ENCODE results near the gene TRUB2. TPM values are rescaled to one million over a fixed set of nuclear protein-coding genes. Genes with fewer than 3 reads are reported as not detected.
A peak's percentile ranks its signal among the peaks of the same experiment; 100 is the strongest.
"Not testable (repeated sequence)": the region's sequence is repeated elsewhere in the genome, so short reads cannot be mapped to it uniquely, and the experiment has no call there.

TRUB2 gene
- total RNA-seq, 2 experiments from 2014 or later = 18.7 to 21.0 TPM

- H3K4me1 Mint-ChIP-seq = peaks cover 4% of the 10 kb centered on the region
- H3K27me3 Mint-ChIP-seq = no peaks in the 10 kb centered on the region
- no peak for DNase-seq
- ATAC-seq (ENCODE audit: low read depth) = no peak
- H3K36me3 Mint-ChIP-seq = peaks cover 3% of the 10 kb centered on the region
- H3K9me3 Mint-ChIP-seq = no peaks in the 10 kb centered on the region
- POLR2A ChIA-PET = no interaction called here
- H3K4me3 Mint-ChIP-seq = no peak overlapping the region
- H3K27ac Mint-ChIP-seq = no peak overlapping the region
Measured at GRCh38 chr9:128358090-128358489, 35.8 kb upstream of the TRUB2 start.

DNA sequence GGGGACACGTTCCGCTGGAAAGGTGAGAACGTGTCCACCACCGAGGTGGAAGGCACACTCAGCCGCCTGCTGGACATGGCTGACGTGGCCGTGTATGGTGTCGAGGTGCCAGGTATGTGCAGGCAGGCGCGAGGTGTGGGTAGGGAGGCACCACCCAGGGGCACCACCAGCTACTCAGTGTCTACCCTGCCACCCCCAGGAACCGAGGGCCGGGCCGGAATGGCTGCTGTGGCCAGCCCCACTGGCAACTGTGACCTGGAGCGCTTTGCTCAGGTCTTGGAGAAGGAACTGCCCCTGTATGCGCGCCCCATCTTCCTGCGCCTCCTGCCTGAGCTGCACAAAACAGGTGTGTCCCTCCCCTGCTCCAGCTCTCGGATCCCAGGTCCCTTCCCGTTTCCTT lies 33.2 kb upstream of the TRUB2 start:
- POLR2A ChIA-PET = no interaction called here

DNA sequence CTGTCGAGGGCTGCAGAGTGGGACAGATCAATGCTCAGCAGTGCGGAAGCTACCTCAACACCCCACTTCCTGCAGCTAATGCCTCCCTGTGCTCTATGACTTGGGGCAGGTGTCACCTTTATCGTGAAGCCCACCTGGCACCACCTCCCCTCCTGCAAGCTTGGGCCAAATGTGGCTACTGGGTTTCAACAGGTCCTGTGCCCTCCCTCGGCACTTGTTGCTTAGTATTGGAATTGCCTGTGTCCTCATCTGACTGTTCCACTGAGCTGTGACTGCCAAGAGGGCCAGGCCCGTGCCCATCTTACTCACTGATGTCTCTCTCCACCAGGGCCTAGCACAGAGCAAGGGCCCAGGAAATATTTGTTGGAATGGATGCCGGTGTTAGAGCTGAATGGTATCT lies 27.5 kb upstream of the TRUB2 start:
- no peaks in the 10 kb centered on the region for H3K27me3 Mint-ChIP-seq
- POLR2A ChIA-PET = no interaction called here
- no peaks in the 10 kb centered on the region for H3K9me3 Mint-ChIP-seq
- DNase-seq = no peak
- H3K4me3 Mint-ChIP-seq = no peak overlapping the region
- ATAC-seq (ENCODE audit: low read depth) = no peak
- no peaks in the 10 kb centered on the region for H3K4me1 Mint-ChIP-seq
- no peak overlapping the region for H3K27ac Mint-ChIP-seq
- H3K36me3 Mint-ChIP-seq = peaks cover 5% of the 10 kb centered on the region

More for the DNA sequence above, 33.2 kb upstream of the TRUB2 start:
- no peak for DNase-seq
- no peak for ATAC-seq (ENCODE audit: low read depth)
- H3K4me1 Mint-ChIP-seq = no peaks in the 10 kb centered on the region
- H3K4me3 Mint-ChIP-seq = no peak overlapping the region
- H3K36me3 Mint-ChIP-seq = peaks cover 4% of the 10 kb centered on the region
- H3K27me3 Mint-ChIP-seq = no peaks in the 10 kb centered on the region
- no peaks in the 10 kb centered on the region for H3K9me3 Mint-ChIP-seq
- no peak overlapping the region for H3K27ac Mint-ChIP-seq

DNA sequence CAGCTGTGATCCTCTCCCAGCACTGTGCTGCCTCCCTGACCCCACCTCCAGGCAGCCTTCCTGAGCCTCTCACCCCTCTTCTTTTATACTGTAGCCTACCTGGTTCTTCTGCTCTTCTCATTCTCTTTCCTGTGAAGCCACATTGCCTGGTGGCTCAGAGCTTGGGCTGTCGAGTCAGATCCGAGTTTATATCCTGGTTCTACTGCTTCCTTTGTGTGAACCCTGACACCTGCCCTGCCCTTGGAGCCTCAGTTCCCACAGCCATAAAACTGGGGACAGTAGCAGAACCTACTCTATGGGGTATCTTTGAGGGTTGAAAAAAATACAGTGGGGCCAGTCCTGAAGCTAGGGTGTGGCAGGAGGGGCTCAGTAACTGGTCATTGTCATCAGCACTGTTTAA lies 26.9 kb upstream of the TRUB2 start:
- peak overlapping the region; percentile 14 for H3K27ac Mint-ChIP-seq
- no peaks in the 10 kb centered on the region for H3K27me3 Mint-ChIP-seq
- no peaks in the 10 kb centered on the region for H3K4me1 Mint-ChIP-seq
- DNase-seq (no peak), ATAC-seq (ENCODE audit: low read depth) (no peak)
- peaks cover 5% of the 10 kb centered on the region for H3K36me3 Mint-ChIP-seq
- H3K4me3 Mint-ChIP-seq = no peak overlapping the region
- H3K9me3 Mint-ChIP-seq = no peaks in the 10 kb centered on the region
- POLR2A ChIA-PET = no interaction called here

- no peak overlapping the region for H3K4me3 Mint-ChIP-seq
- H3K4me1 Mint-ChIP-seq = peaks cover 4% of the 10 kb centered on the region
- DNase-seq (no peak), ATAC-seq (ENCODE audit: low read depth) (no peak)
- POLR2A ChIA-PET = no interaction called here
- H3K27me3 Mint-ChIP-seq = no peaks in the 10 kb centered on the region
- H3K27ac Mint-ChIP-seq = no peak overlapping the region
- no peaks in the 10 kb centered on the region for H3K9me3 Mint-ChIP-seq
- H3K36me3 Mint-ChIP-seq = peaks cover 3% of the 10 kb centered on the region
Measured at GRCh38 chr9:128344931-128345605, 22.8 kb upstream of the TRUB2 start.

GRCh38 chr9:128343855-128344254 lies 21.6 kb upstream of the TRUB2 start:
- Mint-ChIP-seq H3K4me3 (no peak overlapping the region), H3K9me3 (no peaks in the 10 kb centered on the region), H3K27ac (no peak overlapping the region), H3K4me1 (peaks cover 4% of the 10 kb centered on the region), H3K36me3 (no peaks in the 10 kb centered on the region), H3K27me3 (no peaks in the 10 kb centered on the region)
- DNase-seq = no peak
- POLR2A ChIA-PET = no interaction called here
- no peak for ATAC-seq (ENCODE audit: low read depth)

- no peaks in the 10 kb centered on the region for H3K9me3 Mint-ChIP-seq
- ATAC-seq (ENCODE audit: low read depth) (no peak), DNase-seq (no peak)
- H3K4me3 Mint-ChIP-seq = no peak overlapping the region
- POLR2A ChIA-PET = no interaction called here
- H3K27me3 Mint-ChIP-seq = no peaks in the 10 kb centered on the region
- H3K27ac Mint-ChIP-seq = no peak overlapping the region
- peaks cover 4% of the 10 kb centered on the region for H3K4me1 Mint-ChIP-seq
- no peaks in the 10 kb centered on the region for H3K36me3 Mint-ChIP-seq
Measured at GRCh38 chr9:128342971-128343680, 20.9 kb upstream of the TRUB2 start.

DNA sequence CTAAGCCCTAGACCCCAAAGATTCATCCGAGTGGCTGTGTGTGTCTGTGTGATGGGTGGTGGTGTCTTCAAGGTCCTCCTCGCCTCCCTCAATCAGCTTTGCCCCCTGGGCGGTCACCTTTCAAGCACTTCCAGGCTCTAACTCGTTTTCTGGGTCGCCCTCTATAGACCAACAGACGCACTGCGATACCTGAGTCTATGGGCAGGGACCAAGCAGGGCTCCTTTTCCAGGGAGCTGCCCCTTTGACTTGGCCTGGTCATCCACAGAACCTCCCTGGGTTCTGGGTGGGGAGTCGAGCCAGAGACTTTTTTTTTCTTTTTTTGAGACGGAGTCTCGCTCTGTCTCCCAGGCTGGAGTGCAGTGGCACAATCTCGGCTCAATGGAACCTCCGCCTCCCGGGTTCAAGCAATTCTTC lies 19.2 kb upstream of the TRUB2 start:
- ATAC-seq (ENCODE audit: low read depth) (peak; percentile 57), DNase-seq (peak; percentile 70)
- Mint-ChIP-seq H3K36me3 (no peaks in the 10 kb centered on the region), H3K4me1 (peaks cover 4% of the 10 kb centered on the region), H3K27ac (peak overlapping the region; percentile 81), H3K27me3 (no peaks in the 10 kb centered on the region), H3K9me3 (no peaks in the 10 kb centered on the region), H3K4me3 (peak overlapping the region; percentile 92)
- POLR2A ChIA-PET = interaction anchor here (1.0 kb wide), 1 partner anchor 29 kb away, joined by 4 read pairs; the partner anchor contains the start of gene URM1

DNA sequence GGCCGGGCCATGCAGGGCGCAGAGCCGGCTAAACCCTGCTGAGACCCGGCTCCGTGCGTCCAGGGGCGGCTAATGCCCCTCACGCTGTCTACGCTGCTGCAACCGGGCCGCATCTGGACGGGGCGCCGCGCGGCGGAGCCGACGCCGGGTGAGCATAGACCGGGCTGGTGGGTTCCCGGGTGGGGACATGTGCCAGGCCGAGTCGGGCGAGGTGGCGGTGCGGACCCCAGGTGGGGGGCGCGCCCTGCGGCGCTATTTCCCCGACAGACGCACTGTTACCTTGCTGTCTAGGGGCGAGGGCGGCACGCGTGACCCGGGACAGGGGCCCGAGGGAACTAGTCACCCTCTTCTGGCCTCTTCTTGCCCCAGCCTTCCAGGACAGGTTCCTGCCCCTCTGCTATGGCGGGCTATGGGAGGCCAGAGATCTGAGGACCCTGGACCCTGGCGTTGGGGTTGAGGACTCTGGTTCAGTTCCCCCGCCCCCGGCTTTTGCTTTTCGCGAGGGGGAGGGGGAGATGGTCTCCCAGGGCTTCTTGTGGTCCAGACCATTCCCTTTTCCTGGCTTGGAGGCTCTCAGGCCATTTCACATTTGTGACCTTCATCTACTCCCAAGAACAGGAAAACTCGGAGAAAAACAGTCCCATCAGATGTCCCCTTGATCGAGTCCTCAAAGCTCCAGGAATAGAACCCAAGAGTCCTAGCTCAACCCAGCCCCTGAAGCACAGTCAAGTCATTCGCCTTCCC lies 18.6 kb upstream of the TRUB2 start:
- Mint-ChIP-seq H3K36me3 (no peaks in the 10 kb centered on the region), H3K4me3 (peak overlapping the region; percentile 92)

GRCh38 chr9:128339761-128340690 lies 17.8 kb upstream of the TRUB2 start, which contains the start of gene SLC27A4:
SLC27A4 (plus strand) TSS chr9:128340527; CDS start chr9:128343133, 2,606 bp downstream.
- DNase-seq (peak; percentile 90), ATAC-seq (ENCODE audit: low read depth) (peak; percentile 90)
- Mint-ChIP-seq H3K36me3 (no peaks in the 10 kb centered on the region), H3K4me3 (peak within 1 kb of the TSS; percentile 92), H3K4me1 (peaks cover 4% of the 10 kb centered on the region), H3K27me3 (no peaks in the 10 kb centered on the region), H3K9me3 (no peaks in the 10 kb centered on the region), H3K27ac (peak within 1 kb of the TSS; percentile 92)
- POLR2A ChIA-PET = interaction anchor here (0.8 to 1.0 kb wide), 2 partner anchors 40 to 64 kb away, joined by 3 to 4 read pairs; partner anchors contain the start of genes GOLGA2 and SWI5

More for the DNA sequence above, 18.6 kb upstream of the TRUB2 start:
- Mint-ChIP-seq H3K4me1 (peaks cover 4% of the 10 kb centered on the region), H3K27ac (peak overlapping the region; percentile 81), H3K9me3 (no peaks in the 10 kb centered on the region), H3K27me3 (no peaks in the 10 kb centered on the region)
- peak; percentile 58 for ATAC-seq (ENCODE audit: low read depth)
- DNase-seq = no peak
- POLR2A ChIA-PET = interaction anchor here (0.8 to 1.0 kb wide), 3 partner anchors 30 to 65 kb away, joined by 3 to 4 read pairs (median 4); partner anchors contain the start of genes GOLGA2, SWI5 and URM1

GRCh38 chr9:128338852-128339614 lies 16.8 kb upstream of the TRUB2 start:
- POLR2A ChIA-PET = interaction anchor here (0.5 to 0.9 kb wide), 3 partner anchors 17 to 54 kb away, joined by 3 to 8 read pairs (median 3); no protein-coding TSS in a partner anchor
- not testable (repeated sequence) for H3K27me3 Mint-ChIP-seq; DNase-seq; H3K4me1 Mint-ChIP-seq; H3K27ac Mint-ChIP-seq; ATAC-seq (ENCODE audit: low read depth); H3K9me3 Mint-ChIP-seq; H3K36me3 Mint-ChIP-seq
- peak overlapping the region; percentile 92 for H3K4me3 Mint-ChIP-seq

DNA sequence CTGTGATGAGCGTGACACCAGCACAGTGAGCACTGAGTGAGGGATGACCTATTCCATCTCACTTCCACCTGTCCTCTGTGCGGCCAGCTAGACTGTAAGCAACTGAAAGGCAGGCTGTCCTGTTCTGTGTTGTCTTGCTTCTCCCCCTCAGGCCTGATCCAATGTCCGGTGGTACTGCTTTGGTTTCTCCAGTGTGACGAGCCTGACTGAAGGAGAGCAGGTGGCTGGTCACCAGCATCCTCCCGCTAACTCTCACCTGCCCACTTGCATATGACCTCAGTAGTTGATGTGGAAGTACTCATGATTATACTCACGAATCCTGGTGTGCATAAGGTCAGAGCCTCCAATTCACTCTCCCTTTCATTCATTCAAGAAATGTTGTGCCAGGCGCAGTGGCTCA lies 15.7 kb upstream of the TRUB2 start:
- H3K4me1 Mint-ChIP-seq = peaks cover 4% of the 10 kb centered on the region
- H3K4me3 Mint-ChIP-seq = no peak overlapping the region
- POLR2A ChIA-PET = no interaction called here
- no peak for ATAC-seq (ENCODE audit: low read depth)
- no peak for DNase-seq
- no peak overlapping the region for H3K27ac Mint-ChIP-seq
- H3K9me3 Mint-ChIP-seq = no peaks in the 10 kb centered on the region
- no peaks in the 10 kb centered on the region for H3K36me3 Mint-ChIP-seq
- H3K27me3 Mint-ChIP-seq = no peaks in the 10 kb centered on the region

Data from activated naive CD8-positive, alpha-beta T cell treated with anti-CD3 and anti-CD28 coated beads, Interleukin-2, amount 10 ng/mL, durations not matched to agents 7 days and 5 days (primary cell).